ENCODE measurements around the gene GULP1.

DNA sequence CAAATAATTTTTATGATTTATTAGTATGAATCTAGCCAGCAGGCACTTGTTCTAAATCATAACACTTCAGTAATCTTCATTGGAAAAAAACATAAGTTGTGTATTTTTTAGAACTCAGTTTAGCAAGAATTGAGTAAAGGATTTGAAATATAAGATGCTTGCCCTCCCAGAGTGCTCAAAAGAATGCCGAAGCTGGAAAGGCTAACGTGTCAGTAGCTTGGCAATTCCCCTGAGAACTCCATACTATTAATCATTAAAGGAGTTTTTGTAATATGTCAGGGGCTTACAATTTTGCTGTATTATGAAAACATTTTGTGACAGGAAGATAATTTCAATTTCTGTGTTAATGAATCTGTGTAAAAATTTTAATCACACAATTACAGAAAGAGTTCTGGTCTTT lies 122.7 kb downstream of the GULP1 start:
- no peak for TF ChIP-seq CTCF (IDR thresholded peaks at IDR 0.05)
- TF ChIP-seq EP300 (IDR thresholded peaks at IDR 0.05): no peak
